ENCODE data around the gene FOXJ3.
"Not testable (repeated sequence)": the region's sequence is repeated elsewhere in the genome, so short reads cannot be mapped to it uniquely, and the experiment has no call there.

The FOXJ3 gene

GRCh38 chr1:42251042-42251441, 84.0 kb downstream of the FOXJ3 start:
- no peak for DNase-seq (ENCODE audit: low spot score)

DNA sequence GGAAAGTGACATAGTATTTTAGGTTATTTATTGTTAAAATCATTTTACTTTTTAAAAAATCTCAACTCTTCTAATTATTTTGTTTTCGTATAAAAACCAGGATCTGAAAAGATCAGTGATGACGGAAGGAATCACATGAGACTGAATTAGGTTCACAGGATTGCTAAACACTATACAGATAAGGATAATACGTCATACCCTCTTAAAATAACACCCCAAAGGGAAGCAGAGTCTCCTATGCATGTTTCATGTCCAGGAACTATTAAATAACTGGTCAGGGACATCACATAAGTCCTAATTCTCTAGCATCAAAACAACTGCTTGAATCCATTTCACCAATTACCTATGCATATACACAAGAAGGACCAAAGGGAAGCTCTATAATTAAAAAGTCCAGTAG, 84.9 kb downstream of the FOXJ3 start:
- DNase-seq (ENCODE audit: low spot score) = no peak

DNA sequence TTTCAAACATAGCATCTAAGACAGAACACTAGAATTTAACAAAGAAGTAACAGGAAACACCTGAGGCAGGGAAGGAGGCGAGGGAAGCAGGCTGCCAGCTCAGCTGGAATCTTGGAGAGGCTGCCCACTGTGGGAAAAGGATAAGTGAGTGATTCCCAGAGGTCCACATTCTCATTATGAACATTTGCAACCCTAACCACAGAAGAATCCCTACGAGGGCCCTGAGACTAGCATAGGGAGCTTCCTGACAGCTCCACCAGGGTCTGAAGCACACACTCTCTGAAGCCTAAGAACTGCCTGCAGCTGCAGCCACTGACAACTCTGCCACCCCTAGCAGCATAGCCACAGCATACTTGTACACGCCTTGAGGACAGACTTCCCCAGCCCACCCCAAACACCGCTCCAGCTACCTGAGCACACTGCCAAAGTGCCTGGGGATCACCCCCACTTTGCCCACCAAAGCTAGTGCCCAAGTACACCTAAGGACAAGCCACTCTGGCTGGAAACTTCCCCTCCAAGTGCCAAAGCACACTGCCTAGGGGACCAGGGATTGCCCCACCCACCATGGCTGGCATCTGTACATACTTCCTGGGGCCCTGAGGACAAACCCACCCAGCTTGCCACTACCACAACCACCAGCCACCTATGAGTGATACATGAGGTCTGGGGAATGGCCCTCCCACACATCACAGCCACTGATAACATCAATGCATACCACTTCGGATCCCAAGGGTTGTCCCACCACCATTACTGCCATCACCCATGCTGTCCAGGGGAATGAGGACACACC, 93.9 kb downstream of the FOXJ3 start:
- no peak for DNase-seq (ENCODE audit: low spot score)

- DNase-seq (ENCODE audit: low spot score) = no peak
These were observed 95.5 kb downstream of the FOXJ3 start for GRCh38 chr1:42239555-42239954.

DNA sequence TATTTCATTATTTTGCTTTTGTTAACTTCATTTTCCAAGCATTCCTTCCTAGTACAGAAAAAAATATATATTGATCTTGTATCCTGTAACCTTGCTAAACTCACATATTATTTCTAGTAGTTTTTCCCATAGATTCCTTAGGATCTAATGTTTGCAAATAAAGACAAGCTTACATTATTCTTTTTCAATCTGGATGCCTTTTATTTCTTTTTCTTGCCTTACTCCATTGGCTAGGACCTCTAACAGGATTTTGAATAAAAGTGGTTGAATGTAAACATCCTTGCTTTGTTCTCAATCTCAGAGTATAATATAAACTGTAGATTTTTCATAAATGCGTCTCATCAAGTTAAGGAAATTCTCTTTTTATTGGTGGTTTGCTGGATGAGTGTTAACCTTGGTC, 96.0 kb downstream of the FOXJ3 start:
- no peak for DNase-seq (ENCODE audit: low spot score)

GRCh38 chr1:42231253-42231652, 103.8 kb downstream of the FOXJ3 start:
- no peak for DNase-seq (ENCODE audit: low spot score)

- DNase-seq (ENCODE audit: low spot score) = no peak
These were observed 106.1 kb downstream of the FOXJ3 start for GRCh38 chr1:42228938-42229337.

DNA sequence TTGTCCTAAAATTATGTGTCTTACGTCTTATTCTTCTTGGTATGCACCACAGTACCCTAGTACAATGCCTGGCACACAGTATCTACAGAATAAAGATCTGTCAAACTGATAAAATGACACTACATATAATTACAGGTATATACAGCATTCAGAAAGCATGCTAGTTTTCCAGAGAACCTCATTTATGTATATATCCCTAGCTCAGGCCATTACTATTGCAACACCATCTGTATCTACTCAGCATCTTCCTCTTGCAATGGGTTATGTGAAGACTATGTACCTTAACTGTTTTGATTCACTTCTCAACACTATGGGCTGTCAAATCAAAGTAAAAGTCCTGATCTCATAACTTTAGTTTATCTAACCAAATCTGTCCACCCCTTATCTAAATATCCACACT, 112.0 kb downstream of the FOXJ3 start:
- no peak for DNase-seq (ENCODE audit: low spot score)

GRCh38 chr1:42221952-42222606, 113.0 kb downstream of the FOXJ3 start:
- peak; percentile 71 for DNase-seq (ENCODE audit: low spot score)

DNA sequence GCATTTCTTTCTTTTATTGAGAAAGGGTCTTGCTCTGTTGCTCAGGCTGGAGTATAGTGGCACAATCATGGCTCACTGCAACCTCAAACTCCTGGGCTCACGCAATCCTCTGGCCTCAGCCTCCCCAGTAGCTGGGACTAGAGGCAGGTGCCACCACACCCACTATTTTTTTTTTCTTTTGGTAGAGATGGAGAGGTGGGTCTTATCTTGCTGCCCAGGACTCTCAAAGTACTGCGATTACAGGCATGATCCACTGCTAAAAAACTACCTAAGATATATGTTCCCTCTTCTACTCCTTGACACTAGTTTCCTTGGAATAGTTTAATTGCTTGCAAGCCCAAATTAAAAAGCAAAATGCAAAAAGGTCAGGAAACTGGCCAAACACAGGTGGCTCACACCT, 113.6 kb downstream of the FOXJ3 start:
- no peak for DNase-seq (ENCODE audit: low spot score)

DNA sequence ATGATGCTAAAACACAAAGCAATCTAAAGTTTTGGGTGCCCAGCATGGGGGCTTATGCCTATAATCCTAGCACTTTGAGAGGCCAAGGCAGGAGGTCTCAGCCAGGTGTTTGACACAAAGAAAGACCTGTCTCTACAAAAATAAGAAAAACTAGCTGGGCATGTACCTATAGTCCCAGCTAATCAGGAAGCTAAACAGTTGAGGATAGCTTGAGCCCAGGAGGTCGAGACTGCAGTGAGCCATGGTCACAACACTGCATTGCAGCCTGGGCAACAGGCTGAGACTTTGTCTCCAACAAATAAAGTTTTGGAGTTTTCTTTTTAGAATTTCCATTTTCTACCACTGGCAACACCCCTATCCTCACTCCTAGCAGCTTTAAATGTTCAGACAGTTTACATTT, 115.4 kb downstream of the FOXJ3 start:
- DNase-seq (ENCODE audit: low spot score) = no peak

DNA sequence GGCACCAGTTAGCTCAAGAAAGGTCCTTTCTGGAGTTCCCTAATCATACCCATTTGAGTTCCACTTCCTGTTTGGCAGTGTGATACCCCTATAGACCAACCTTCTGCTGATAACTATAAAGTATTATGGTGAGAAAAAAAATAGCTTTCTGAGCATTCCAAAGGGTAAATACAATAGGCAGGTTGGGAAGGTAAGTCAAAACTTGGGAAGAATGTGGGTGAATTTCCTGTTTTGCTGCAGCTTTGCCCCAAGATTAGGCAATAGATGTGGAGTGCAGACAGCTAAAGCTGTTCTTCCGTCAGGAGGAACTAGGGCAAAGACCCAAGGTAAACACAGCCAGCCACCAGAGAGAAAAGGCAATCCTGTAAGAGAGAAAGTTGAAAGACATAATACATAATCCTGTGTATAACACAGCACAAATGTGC, 120.6 kb downstream of the FOXJ3 start:
- peak; percentile 34 for DNase-seq (ENCODE audit: low spot score)

GRCh38 chr1:42211224-42211623, 123.8 kb downstream of the FOXJ3 start:
- DNase-seq (ENCODE audit: low spot score) = peak; percentile 17

GRCh38 chr1:42210421-42211133, 124.5 kb downstream of the FOXJ3 start:
- DNase-seq (ENCODE audit: low spot score) = peak; percentile 39

DNA sequence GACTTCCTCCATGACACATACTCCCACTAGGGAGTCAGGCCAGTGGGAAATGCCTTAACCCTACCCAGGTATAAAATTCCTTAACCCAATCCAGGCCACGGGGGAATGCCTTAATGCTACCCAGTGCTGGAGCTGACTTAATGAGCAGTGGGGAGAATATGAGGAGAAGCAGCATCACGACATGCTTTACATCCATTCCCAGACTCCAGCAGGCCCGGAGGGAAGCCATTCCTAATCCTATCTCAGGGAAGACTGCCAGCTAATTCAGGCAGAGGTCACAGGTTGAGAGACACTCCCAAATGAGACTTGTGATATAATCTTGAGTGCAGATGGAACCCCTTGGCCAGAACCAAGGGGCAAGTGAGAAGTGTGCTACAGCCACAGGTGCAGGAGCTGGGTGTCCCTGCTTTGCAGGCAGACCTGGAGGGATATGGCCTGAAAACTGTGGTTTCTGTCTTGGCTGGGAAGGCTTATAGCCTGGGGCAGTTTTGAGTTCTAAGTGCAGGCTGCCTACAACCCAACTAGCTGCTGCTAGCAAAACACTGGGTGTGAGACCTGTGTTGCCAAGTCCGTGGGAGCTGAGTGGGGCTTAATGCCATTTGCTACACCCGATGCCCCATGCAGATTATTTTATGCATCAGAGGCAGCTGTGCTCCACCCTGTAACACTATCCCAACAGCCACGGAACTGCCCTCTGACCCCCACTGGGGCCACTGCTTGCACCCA, 125.3 kb downstream of the FOXJ3 start:
- peak; percentile 34 for DNase-seq (ENCODE audit: low spot score)

GRCh38 chr1:42206930-42207329, 128.1 kb downstream of the FOXJ3 start:
- DNase-seq (ENCODE audit: low spot score) = not testable (repeated sequence)

DNA sequence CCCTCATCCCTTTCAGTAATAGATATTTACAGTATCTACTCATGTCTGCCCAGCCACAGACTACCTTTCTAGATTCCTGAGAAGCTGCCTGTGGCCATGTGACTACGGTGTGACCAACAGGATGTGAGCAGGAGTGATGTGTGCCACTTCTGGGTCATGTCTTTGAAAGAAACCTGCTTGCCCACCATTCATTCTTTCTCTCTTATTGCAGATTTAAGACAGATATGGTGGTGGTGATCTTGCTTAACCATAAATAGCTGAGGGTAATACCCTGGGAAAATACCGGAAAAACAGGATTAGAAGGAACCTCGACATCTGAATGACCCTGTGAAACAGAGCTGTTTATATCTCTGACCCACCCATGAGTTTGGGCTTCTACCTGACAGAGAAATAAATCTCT, 128.9 kb downstream of the FOXJ3 start:
- peak; percentile 61 for DNase-seq (ENCODE audit: low spot score)

DNA sequence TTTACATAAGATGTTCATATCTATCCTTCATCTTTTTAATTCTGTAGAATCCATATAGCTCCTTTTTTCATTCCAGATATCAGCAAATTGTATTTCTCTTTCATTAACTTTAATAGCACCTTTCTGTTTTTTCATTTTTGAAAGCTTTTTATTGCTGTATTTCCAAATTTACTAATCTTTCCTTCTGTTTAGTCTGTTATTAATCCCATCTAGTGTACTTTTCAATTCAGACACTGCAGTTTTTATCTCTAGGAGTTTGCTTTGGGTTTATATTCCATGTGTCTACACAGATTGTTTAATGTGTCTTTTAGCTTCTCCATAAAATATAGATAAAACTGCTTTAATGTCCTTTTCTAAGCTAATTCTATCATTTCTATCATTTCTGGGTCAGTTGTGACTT, 133.0 kb downstream of the FOXJ3 start:
- no peak for DNase-seq (ENCODE audit: low spot score)

DNA sequence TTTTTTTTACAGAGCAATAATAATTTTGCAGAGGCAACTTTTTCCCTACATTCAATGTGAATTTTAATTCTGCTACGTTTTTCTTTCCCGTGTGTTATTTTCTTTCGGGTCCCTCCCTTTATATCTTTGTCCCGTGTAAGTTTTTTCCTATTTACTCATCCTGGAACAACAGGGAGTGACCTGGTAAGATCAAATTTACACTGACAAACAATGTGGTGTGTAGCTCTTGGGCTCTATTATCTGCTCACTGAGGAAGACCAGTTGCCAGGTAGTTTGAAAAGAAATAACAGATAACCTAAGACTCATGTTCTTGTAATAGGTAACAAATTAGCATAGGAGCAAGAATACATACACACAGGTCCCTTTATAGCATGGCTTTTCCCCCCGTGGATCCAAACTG, 136.8 kb downstream of the FOXJ3 start:
- no peak for DNase-seq (ENCODE audit: low spot score)

DNA sequence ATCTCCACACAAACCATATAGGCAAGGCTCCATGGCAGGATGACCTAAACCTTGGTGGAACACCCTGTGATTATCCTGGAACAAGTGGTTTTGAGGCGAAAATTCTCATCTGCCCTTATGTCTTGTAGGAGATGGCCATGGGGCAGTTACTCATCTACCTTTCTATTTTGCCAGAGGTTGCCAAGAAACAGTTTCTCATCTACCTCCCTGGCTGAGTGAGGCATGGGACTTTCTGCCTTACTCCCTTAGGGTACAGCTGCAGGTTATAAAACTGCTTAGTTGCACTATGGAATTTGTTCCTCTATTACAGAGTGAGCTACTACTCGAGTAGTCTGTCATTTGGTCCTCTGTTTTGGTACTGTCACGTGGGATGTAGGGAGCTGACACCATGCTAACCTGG, 139.2 kb downstream of the FOXJ3 start:
- DNase-seq (ENCODE audit: low spot score) = peak; percentile 41

DNA sequence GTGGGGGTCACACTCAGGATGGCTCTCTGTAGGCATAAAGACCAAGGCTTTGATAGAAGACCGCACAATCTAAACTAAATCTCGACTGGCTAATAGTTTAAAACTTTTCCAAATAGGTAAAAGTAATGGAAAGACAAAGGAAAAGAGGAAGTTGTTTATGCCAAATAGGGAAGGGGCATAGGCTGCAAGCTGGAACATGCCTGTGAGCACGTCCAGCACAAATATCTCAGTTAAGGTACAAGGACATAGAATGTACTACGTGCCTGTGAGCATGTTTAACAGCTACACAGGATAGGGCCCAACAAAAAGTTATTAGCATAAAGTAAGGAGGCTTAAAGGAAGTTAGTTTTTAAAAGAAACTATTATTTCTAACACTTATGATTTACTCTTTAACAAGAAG, 142.9 kb downstream of the FOXJ3 start:
- DNase-seq (ENCODE audit: low spot score) = no peak

DNA sequence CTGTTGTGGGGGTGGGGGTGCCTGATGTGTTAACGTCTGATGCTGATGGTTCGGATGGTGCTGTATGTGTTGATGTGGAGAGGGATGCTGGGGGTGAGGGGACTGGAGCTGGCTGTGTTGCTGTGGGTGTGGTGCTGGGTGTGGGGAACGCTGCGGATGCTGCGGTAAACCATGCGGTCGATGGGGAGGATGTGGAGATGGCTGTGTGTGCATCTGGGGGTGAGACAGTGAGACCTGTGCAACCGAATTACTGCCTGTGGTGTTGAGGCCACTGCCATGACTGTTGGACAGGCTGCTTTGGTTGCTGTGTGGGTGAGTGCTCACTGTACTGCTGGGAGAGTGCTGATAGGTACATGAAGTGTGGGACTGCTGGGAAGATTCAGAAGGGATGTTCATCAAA, 143.7 kb downstream of the FOXJ3 start:
- no peak for DNase-seq (ENCODE audit: low spot score)

All from kidney tubule cell (primary cell).